Lower leg skin (tissue), 4 donors: Measurements from ENCODE around the gene VPS13D. TPM values are rescaled to one million over a fixed set of nuclear protein-coding genes. Genes with fewer than 3 reads are reported as not detected.
"Not testable (repeated sequence)": the region's sequence is repeated elsewhere in the genome, so short reads cannot be mapped to it uniquely, and the experiment has no call there.

Experiments
- DNase-seq, 2 donors: peaks; one replicate each; pipeline ENCODE4 v3.0.0-alpha.2; 2019; ENCODE audit warnings: low spot score in 2 of 2
- H3K4me3 ChIP-seq: fragments of 200-600 bp; sonication (generic); 2 replicates; pipeline ENCODE4 v1.5.1; 2017; ENCODE audit warnings: mild to moderate bottlenecking, low read depth; ENCODE audit not compliant: poor library complexity, severe bottlenecking
- POLR2A ChIP-seq, 2 donors: fragments of 450-650 bp; IDR thresholded peaks; one replicate each; pipeline ENCODE4 v1.6.1; 2016 to 2017; ENCODE audit warnings: antibody characterized with exemption in 2 of 2, mild to moderate bottlenecking in 1 of 2, moderate library complexity in 1 of 2
- WGBS, 2 donors: methylation state at CpG; one replicate each; pipeline ENCODE4 v1.1.5; 2018; 5-methylcytosine and 5-hydroxymethylcytosine counted together
- intact Hi-C: fragments of 100-400 bp; cut with DNase I; formaldehyde crosslinking; loops from one replicate; pipeline ENCODE4 v1.15.0; 2023; ENCODE audit warnings: low total_unique reads
- total RNA-seq, 4 donors: library from RNA; depleted of rRNA; stranded (reverse); fragments of >200 nt; gene quantifications; one replicate each; pipeline ENCODE4 v1.1.0, GENCODE V29; 2016
- TF ChIP-seq, protein P1 (sequence below), 3 donors: fragments of 450-650 bp; IDR thresholded peaks; one replicate each; pipeline ENCODE4 v1.5.1; 2016; ENCODE audit warnings: antibody characterized with exemption in 3 of 3, mild to moderate bottlenecking in 3 of 3, moderate library complexity in 2 of 3

The VPS13D gene
- total RNA-seq, 4 donors from 2014 or later: 96.5 to 200 (median 116) TPM

DNA sequence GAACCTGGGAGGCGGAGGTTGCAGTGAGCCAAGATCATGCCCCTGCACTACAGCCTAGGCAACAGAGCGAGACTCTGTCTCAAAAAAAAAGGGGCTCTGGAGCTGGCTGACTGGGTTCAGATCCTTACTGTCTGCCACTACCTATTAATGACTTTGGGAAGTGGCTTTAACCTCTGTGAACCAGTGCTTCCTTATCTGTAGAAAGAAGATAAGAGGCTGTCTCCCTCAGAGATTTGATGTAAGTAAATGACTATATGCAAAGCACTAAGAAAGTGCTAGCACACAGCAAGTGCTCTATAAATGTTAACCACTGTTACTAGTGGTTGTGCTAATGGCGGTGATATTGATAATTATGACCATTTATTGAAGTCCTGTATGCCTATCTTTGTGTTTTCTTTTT lies 94.6 kb downstream of the VPS13D start:
- TF ChIP-seq POLR2A (IDR thresholded peaks at IDR 0.05): no peak
- no peak for DNase-seq
- intact Hi-C loops: no loop called here
- no peak overlapping the region for H3K4me3 ChIP-seq
- WGBS, 2 donors: 94 to 98% methylated on average over 3 of the region's 3 CpGs

DNA sequence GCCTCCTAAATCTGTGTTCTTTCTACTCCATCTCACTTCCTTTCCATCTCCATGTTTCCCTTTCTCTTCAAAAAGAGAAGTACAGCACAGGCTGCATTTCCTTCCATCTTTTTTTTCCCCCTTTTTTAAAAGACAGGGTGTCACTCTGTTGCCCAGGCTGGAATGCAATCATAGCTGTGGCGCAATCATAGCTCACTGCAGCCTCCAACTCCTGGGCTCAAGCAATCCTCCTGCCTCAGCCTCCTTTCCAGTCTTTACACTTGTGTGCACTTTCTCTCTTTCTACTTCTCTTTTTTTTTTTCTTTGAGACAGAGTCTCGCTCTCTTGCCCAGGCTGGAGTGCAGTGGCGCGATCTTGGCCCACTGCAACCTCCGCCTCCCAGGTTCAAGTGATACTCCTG lies 95.1 kb downstream of the VPS13D start:
- DNase-seq, intact Hi-C loops, H3K4me3 ChIP-seq: not testable (repeated sequence)
- WGBS, 2 donors: 97% methylated on average over 5 of the region's 5 CpGs

DNA sequence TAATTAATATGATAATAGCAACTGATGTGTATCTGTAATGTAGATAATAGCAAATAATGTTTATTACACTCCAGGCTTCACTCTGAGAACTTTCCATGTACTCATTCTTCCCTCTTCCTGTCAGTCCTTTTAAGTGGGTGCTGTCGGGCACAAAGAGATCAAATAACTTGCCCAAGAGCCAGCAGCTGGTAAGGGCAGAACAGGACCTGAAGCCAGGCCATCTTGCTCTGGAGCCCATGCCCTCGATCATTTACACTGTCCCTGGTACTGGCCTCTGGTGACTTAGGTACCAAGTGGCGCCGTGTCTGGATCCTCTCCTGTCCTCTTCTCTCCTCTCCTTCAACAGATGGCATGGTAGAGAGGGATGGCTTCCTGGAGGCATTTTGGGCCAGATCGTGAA lies 97.2 kb downstream of the VPS13D start:
- H3K4me3 ChIP-seq: no peak overlapping the region
- WGBS, 2 donors: 90 to 96% methylated on average over 5 of the region's 5 CpGs
- intact Hi-C loops: loop anchor here (2.0 kb wide), 1 partner anchor 34 kb away; no protein-coding TSS in a partner anchor
- DNase-seq: no peak
- no peak for TF ChIP-seq POLR2A (IDR thresholded peaks at IDR 0.05)
- TF ChIP-seq, protein P1, sequence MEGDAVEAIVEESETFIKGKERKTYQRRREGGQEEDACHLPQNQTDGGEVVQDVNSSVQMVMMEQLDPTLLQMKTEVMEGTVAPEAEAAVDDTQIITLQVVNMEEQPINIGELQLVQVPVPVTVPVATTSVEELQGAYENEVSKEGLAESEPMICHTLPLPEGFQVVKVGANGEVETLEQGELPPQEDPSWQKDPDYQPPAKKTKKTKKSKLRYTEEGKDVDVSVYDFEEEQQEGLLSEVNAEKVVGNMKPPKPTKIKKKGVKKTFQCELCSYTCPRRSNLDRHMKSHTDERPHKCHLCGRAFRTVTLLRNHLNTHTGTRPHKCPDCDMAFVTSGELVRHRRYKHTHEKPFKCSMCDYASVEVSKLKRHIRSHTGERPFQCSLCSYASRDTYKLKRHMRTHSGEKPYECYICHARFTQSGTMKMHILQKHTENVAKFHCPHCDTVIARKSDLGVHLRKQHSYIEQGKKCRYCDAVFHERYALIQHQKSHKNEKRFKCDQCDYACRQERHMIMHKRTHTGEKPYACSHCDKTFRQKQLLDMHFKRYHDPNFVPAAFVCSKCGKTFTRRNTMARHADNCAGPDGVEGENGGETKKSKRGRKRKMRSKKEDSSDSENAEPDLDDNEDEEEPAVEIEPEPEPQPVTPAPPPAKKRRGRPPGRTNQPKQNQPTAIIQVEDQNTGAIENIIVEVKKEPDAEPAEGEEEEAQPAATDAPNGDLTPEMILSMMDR (IDR thresholded peaks at IDR 0.05): no peak

DNA sequence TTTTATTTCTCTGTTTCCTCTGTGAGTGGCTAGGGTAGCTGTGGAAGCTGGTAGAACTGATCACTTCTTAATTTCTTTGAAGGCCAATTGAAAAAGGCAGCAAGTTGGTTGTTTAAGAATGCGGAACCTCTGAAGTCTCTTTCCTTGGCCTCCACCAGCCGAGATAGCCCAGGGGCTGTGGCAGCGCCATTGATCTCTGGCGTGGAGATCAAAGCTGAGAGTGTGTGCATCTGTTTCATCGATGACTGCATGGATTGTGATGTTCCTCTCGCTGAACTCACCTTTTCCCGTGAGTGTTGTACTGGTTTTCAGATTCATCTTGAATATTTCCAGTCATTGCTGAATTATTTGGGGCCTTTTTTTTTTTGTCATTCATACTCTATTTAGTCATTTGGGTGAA lies 97.7 kb downstream of the VPS13D start:
- no peak for TF ChIP-seq POLR2A (IDR thresholded peaks at IDR 0.05)
- TF ChIP-seq, protein P1 (IDR thresholded peaks at IDR 0.05): no peak
- WGBS, 2 donors: 83 to 90% methylated on average over 7 of the region's 7 CpGs
- intact Hi-C loops: loop anchor here (2.0 kb wide), 1 partner anchor 35 kb away; no protein-coding TSS in a partner anchor
- DNase-seq: no peak
- H3K4me3 ChIP-seq: no peak overlapping the region

DNA sequence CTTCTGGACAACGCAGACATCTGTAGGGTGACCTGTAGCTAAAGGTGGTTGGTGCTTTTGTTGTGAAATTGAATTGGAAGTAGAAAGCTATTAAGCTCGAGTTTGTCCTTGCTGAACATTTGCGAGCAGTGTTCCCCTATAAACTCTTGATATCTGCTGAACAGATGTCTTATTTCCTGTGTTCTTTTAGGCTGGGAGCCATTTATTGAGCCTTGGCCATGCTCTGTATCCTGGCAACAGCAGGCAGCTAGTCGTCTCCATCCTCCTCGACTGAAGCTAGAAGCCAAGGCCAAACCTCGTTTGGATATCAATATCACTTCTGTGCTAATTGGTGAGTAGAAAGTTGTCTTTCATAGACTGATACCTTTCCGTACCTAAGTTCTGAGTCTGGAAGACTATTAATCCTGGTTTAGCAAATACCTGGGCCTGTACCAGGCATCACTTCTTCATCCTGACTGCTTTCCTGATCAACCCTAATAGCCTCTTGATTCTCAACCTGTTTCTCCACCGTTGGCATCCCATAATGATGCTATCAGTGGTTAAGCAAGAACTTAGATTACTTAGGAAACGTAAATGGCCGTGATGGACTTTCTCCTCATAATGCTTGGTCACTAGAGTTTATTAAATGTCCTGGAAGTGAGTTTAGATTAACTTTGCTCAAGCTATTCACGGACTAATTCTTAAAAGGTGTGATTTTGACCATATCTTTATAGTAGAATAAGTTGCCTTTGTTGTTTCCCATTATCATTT lies 103.4 kb downstream of the VPS13D start:
- no peak for DNase-seq
- intact Hi-C loops: no loop called here
- 80 to 86% methylated on average over 11 of the region's 11 CpGs for WGBS, 2 donors
- TF ChIP-seq, protein P1 (IDR thresholded peaks at IDR 0.05): no peak
- TF ChIP-seq POLR2A (IDR thresholded peaks at IDR 0.05): no peak
- no peak overlapping the region for H3K4me3 ChIP-seq

DNA sequence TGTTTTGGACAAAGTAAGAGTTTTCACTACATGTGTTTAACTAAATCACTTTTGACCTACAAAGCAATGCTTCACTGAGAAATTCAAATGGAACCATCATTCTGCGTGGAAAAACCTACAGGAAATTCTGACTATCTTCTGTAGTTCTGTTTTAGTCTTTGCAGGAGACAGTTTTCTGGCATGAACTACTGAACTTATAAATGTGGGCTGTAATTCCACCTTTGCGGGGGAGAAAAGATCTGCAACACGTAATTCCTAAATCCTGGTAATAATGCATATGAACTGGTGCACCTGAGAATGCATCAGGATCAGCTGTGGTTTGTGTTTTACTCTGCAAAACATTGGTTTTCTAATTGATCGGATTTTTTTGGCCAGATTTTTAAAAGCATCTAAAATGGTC lies 106.0 kb downstream of the VPS13D start:
- TF ChIP-seq, protein P1 (IDR thresholded peaks at IDR 0.05): no peak
- no peak for TF ChIP-seq POLR2A (IDR thresholded peaks at IDR 0.05)
- no peak for DNase-seq
- no peak overlapping the region for H3K4me3 ChIP-seq
- WGBS, 2 donors: 96% methylated on average over 4 of the region's 4 CpGs
- intact Hi-C loops: no loop called here

DNA sequence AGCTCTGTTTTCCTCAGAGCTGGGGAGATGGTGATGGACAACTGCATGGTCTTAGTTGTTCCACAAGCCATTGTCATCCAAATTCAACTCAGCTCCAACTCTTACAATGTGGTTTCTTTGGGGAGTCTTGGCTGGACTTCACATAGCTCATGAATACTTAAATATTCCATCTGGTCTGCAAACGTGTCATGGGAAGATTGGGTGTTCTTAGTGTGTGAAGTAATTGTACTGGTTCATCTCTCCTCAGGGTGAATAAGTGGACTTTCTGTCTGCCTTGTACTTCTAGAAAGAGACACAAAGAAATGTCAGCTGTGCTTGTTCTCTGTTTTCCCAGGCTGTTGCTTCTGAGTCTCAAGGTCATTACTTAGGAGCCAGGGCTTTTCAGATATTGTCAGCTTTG lies 106.6 kb downstream of the VPS13D start:
- WGBS, 2 donors: 25 to 48% methylated on average over 1 of the region's 1 CpG
- no peak for TF ChIP-seq POLR2A (IDR thresholded peaks at IDR 0.05)
- TF ChIP-seq, protein P1 (IDR thresholded peaks at IDR 0.05): no peak
- no peak for DNase-seq
- no peak overlapping the region for H3K4me3 ChIP-seq
- intact Hi-C loops: no loop called here
